ENCODE measurements around the gene DDN. TPM values are rescaled to one million over a fixed set of nuclear protein-coding genes. Genes with fewer than 3 reads are reported as not detected.

Gene DDN
- total RNA-seq, 4 donors from 2014 or later: 0.27 to 0.28 TPM; not detected in 2

GRCh38 chr12:49028666-49029275 is 29.6 kb upstream of the DDN start:
- H3K4me3 ChIP-seq: no peak overlapping the region
- no peak overlapping the region for H3K27ac ChIP-seq
- no peak for TF ChIP-seq POLR2A (IDR thresholded peaks at IDR 0.05)
- TF ChIP-seq, protein P1, sequence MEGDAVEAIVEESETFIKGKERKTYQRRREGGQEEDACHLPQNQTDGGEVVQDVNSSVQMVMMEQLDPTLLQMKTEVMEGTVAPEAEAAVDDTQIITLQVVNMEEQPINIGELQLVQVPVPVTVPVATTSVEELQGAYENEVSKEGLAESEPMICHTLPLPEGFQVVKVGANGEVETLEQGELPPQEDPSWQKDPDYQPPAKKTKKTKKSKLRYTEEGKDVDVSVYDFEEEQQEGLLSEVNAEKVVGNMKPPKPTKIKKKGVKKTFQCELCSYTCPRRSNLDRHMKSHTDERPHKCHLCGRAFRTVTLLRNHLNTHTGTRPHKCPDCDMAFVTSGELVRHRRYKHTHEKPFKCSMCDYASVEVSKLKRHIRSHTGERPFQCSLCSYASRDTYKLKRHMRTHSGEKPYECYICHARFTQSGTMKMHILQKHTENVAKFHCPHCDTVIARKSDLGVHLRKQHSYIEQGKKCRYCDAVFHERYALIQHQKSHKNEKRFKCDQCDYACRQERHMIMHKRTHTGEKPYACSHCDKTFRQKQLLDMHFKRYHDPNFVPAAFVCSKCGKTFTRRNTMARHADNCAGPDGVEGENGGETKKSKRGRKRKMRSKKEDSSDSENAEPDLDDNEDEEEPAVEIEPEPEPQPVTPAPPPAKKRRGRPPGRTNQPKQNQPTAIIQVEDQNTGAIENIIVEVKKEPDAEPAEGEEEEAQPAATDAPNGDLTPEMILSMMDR (IDR thresholded peaks at IDR 0.05): no peak
- H3K36me3 ChIP-seq: peaks cover 0 to 97% (median 0%) of the 10 kb centered on the region in 3 donors
- no peaks in the 10 kb centered on the region for H3K27me3 ChIP-seq
- no peaks in the 10 kb centered on the region for H3K4me1 ChIP-seq
- H3K9me3 ChIP-seq: no peaks in the 10 kb centered on the region
- DNase-seq: no peak

DNA sequence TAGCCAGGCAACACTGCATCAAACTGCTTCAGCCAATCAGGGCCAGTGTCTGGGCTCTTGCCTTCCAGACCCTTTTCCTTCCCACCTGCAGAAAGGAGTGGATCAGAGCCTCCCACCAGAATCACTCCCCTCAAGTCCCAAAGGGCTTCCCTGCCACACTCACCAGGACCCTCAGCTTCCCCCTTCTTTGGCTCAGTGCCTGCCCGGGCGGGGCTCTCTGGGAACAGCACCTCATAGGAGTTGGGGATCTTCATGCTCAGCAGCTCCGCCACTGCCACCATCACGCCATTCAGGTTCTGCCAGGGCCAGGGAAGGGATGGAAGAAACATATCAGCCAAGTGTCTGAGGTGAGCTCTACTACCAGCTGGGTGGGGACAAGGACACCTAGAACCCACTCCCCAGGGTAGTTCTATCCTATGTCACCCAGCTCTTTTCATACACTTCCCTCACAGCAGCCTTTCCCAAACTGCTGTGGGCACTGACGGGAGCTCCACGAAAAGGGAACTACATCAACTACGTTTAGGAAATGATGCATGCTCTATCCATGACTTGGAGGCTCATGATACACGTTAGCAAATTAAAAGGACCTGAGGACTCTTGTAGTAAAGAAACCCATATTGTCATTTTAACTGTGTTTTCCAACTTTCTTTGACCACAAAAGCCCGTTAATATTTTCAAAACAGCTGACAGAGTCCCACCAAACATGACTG is 28.8 kb upstream of the DDN start:
- H3K4me1 ChIP-seq: no peaks in the 10 kb centered on the region
- no peaks in the 10 kb centered on the region for H3K9me3 ChIP-seq
- no peaks in the 10 kb centered on the region for H3K27me3 ChIP-seq
- peaks cover 0 to 97% (median 0%) of the 10 kb centered on the region in 3 donors for H3K36me3 ChIP-seq
- TF ChIP-seq, protein P1 (IDR thresholded peaks at IDR 0.05): no peak
- TF ChIP-seq POLR2A (IDR thresholded peaks at IDR 0.05): no peak
- H3K4me3 ChIP-seq: no peak overlapping the region
- H3K27ac ChIP-seq: no peak overlapping the region
- no peak for DNase-seq

DNA sequence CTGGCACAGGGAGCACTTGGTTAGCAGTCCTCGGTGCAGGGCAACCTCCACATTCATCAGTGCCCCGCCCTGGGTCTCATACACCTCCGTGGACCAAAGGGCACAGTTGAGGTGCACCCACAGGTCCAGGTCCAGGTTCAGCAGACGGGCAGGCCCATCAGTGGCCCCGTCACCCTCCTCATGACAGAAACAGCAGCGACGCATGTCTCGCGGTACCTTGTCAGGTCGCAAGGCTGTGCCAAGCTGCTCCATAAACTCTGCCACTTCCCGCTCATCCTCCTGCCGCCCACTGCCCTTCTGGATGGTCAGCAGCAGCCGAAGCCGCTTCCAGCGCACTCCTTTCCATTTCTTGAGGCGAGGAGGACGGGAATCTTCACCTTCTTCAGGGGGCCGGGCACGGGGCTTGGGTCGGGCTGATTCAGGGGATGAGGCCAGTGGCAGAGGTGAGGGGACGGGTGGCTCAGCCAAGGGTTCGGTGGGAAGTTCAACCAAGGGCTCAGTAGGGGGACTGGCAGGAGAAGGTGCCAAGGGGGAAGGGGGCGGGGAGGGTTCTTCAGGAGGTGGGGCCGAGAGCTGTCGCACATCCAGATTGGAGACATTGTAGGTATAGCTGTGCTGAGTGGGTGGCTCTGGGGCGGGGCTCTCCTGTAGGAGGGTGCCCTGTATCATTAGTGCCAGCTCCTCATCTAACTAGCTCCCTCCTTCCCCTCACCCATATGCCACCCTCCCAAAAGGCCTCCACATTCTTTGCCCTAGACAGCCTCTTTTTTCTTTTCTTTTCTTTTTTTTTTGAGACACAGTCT is 27.7 kb upstream of the DDN start:
- H3K9me3 ChIP-seq: no peaks in the 10 kb centered on the region
- no peaks in the 10 kb centered on the region for H3K4me1 ChIP-seq
- H3K27ac ChIP-seq: no peak overlapping the region
- no peaks in the 10 kb centered on the region for H3K27me3 ChIP-seq
- no peak overlapping the region for H3K4me3 ChIP-seq
- TF ChIP-seq, protein P1 (IDR thresholded peaks at IDR 0.05): no peak
- no peak for TF ChIP-seq POLR2A (IDR thresholded peaks at IDR 0.05)
- peak in 2 of 3 donors; percentile 54 to 66 for DNase-seq
- peaks cover 0 to 97% (median 0%) of the 10 kb centered on the region in 3 donors for H3K36me3 ChIP-seq

DNA sequence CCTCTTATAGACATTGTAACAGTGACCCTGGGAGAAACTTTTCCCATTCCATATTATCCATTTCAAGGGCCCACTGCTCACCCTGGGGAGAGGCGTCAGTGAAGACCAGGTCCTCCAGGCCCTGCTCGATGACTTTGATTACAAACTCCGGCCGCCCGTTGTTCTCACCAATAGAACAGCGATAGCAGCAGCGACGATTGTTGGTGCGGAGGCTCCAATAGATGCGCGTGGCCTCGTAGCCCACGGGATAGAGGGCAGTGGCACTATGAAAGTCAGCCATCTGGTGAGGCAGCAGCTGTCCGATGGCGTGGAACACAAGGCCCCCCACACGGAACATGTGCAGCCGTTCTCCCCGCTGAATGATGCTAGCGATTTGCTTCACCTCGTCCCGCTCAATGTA is 26.9 kb upstream of the DDN start:
- Histone ChIP-seq H3K4me1 (no peaks in the 10 kb centered on the region), H3K27me3 (no peaks in the 10 kb centered on the region), H3K27ac (no peak overlapping the region), H3K9me3 (no peaks in the 10 kb centered on the region), H3K36me3 (peaks cover 0 to 97% (median 0%) of the 10 kb centered on the region in 3 donors), H3K4me3 (no peak overlapping the region)
- DNase-seq: no peak
- no peak for TF ChIP-seq POLR2A (IDR thresholded peaks at IDR 0.05)
- TF ChIP-seq, protein P1 (IDR thresholded peaks at IDR 0.05): no peak

DNA sequence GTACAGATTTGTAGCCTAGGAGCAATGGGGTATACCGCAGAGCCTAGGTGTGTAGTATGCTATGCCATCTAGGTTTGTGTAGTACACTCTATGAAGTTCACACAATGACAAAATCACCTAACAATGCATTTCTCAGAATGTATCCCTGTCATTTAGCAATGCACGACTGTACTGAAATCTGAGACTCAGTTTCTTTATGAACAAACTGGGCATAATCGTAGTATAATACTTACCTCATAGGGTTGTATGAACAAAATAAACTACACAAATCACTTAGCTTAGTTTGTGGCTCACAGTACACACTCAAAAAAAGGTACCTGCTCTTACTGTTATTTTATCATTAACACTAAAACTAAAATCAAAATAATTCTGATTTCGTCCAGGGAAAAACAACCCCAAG is 26.3 kb upstream of the DDN start:
- no peak overlapping the region for H3K4me3 ChIP-seq
- no peak for TF ChIP-seq POLR2A (IDR thresholded peaks at IDR 0.05)
- no peaks in the 10 kb centered on the region for H3K9me3 ChIP-seq
- no peaks in the 10 kb centered on the region for H3K4me1 ChIP-seq
- no peak for DNase-seq
- no peak overlapping the region for H3K27ac ChIP-seq
- H3K27me3 ChIP-seq: no peaks in the 10 kb centered on the region
- H3K36me3 ChIP-seq: peaks cover 0 to 91% (median 0%) of the 10 kb centered on the region in 3 donors

DNA sequence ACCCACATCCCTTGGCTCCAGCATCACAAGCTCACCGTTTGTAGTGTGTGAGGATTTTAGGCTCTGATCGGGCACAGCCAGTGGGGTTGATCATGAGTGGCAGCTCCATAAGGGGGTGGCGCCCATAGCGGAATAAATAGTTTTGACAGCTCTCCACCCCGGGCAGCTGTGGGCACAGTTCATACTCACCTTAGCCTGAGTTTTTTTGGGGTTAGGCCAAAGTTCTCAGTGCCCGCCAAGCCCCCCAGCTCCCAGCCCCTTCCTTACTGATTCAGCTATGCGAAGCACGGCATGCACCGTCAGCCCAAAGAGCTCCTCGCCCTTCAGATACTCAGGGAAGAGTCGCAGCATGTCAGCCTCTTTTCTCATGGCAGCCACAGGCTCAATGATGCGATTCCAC is 25.4 kb upstream of the DDN start:
- no peaks in the 10 kb centered on the region for H3K27me3 ChIP-seq
- TF ChIP-seq, protein P1 (IDR thresholded peaks at IDR 0.05): no peak
- no peak for TF ChIP-seq POLR2A (IDR thresholded peaks at IDR 0.05)
- H3K4me3 ChIP-seq: no peak overlapping the region
- no peak for DNase-seq
- H3K4me1 ChIP-seq: peaks cover 0 to 3% (median 0%) of the 10 kb centered on the region in 4 donors
- peaks cover 0 to 85% (median 0%) of the 10 kb centered on the region in 3 donors for H3K36me3 ChIP-seq
- H3K27ac ChIP-seq: no peak overlapping the region
- H3K9me3 ChIP-seq: no peaks in the 10 kb centered on the region

Data from Peyer's patch (tissue), 4 donors.